Natural killer cell (primary cell): ENCODE data around the gene HTR4. TPM values are rescaled to one million over a fixed set of nuclear protein-coding genes. Genes with fewer than 3 reads are reported as not detected.

Experiments used
- ATAC-seq, 3 donors: fragments of 150-1000 bp in 2 of 3; fragments of 200-7000 bp in 1 of 3; cut with Tn5 transposase; 1 replicate in 1 of 3; 2 replicates in 2 of 3; pipeline ENCODE4 v1.10.0; 2021; ENCODE audit warnings: mild to moderate bottlenecking in 2 of 3, moderate library complexity in 2 of 3
- DNase-seq, 2 donors: peaks; one replicate each; pipeline versions ENCODE4 v3.0.0 to v3.0.0-alpha.2; 2013 to 2021; ENCODE audit warnings: mixed read lengths in 1 of 2
- H3K27ac ChIP-seq: one replicate; pipeline ENCODE4 v1.5.1; 2013; ENCODE audit warnings: mild to moderate bottlenecking, low read length
- H3K27me3 ChIP-seq: one replicate; pipeline ENCODE4 v1.6.1; 2013; ENCODE audit warnings: low read length; ENCODE audit not compliant: control insufficient read depth, insufficient read depth
- H3K36me3 ChIP-seq: one replicate; pipeline ENCODE4 v1.6.1; 2013; ENCODE audit warnings: low read length; ENCODE audit not compliant: control insufficient read depth, insufficient read depth
- H3K4me1 ChIP-seq: one replicate; pipeline ENCODE4 v1.6.1; 2013; ENCODE audit warnings: low read length; ENCODE audit not compliant: control insufficient read depth, insufficient read depth
- H3K4me3 ChIP-seq: one replicate; pipeline ENCODE4 v1.5.1; 2013; ENCODE audit warnings: low read length
- H3K9me3 ChIP-seq: one replicate; pipeline ENCODE4 v1.6.1; 2013; ENCODE audit warnings: low read length; ENCODE audit not compliant: control insufficient read depth, insufficient read depth
- H3K27ac Mint-ChIP-seq, 2 donors: one replicate each; pipeline ENCODE4 v1.8.0; 2022; ENCODE audit warnings: mild to moderate bottlenecking in 2 of 2, mixed read lengths in 2 of 2, moderate library complexity in 1 of 2
- H3K27me3 Mint-ChIP-seq, 2 donors: one replicate each; pipeline ENCODE4 v1.8.0; 2022; ENCODE audit warnings: low read depth in 2 of 2, mixed read lengths in 2 of 2
- H3K36me3 Mint-ChIP-seq: one replicate; pipeline ENCODE4 v1.8.0; 2022; ENCODE audit warnings: mixed read lengths
- H3K4me1 Mint-ChIP-seq, 2 donors: one replicate each; pipeline ENCODE4 v1.8.0; 2022; ENCODE audit warnings: mixed read lengths in 2 of 2
- H3K4me3 Mint-ChIP-seq: one replicate; pipeline ENCODE4 v1.8.0; 2022; ENCODE audit warnings: mild to moderate bottlenecking, moderate library complexity, mixed read lengths
- H3K9me3 Mint-ChIP-seq, 2 donors: one replicate each; pipeline ENCODE4 v1.8.0; 2022; ENCODE audit warnings: mixed read lengths in 2 of 2
- CTCF ChIP-seq: fragments of 200-600 bp; IDR thresholded peaks from one replicate; pipeline ENCODE4 v1.8.0; 2022; ENCODE audit warnings: antibody characterized with exemption
- WGBS: methylation state at CpG from one replicate; pipeline ENCODE4 v1.1.7; 2013; ENCODE audit warnings: missing lambda C conversion rate; ENCODE audit not compliant: insufficient coverage; 5-methylcytosine and 5-hydroxymethylcytosine counted together
- intact Hi-C: fragments of 100-400 bp; cut with micrococcal nuclease; formaldehyde crosslinking; loops from one replicate; pipeline ENCODE4 v1.14.2; 2022
- total RNA-seq, 4 donors: library from RNA; stranded (reverse); fragments of 120-200 nt in 1 of 4; gene quantifications; one replicate each; pipeline versions ENCODE4 v1.2.3 to v1.2.4, GENCODE V29; 2013 to 2022

The HTR4 gene
- total RNA-seq, 3 donors from 2014 or later (not counting 1 experiment from before 2014, with no cell fraction given), result not detected

- intact Hi-C loops, result no loop called here
- Histone ChIP-seq H3K27ac (no peak overlapping the region), H3K36me3 (no peaks in the 10 kb centered on the region), H3K9me3 (no peaks in the 10 kb centered on the region), H3K27me3 (no peaks in the 10 kb centered on the region), H3K4me1 (no peaks in the 10 kb centered on the region), H3K4me3 (no peak overlapping the region)
- H3K9me3 Mint-ChIP-seq, result peaks cover 0 to 4% of the 10 kb centered on the region in 2 donors
- H3K4me3 Mint-ChIP-seq, result no peak overlapping the region
- H3K27ac Mint-ChIP-seq, result no peak overlapping the region
- H3K27me3 Mint-ChIP-seq, result peaks cover 0 to 6% of the 10 kb centered on the region in 2 donors
- 3% methylated on average over 1 of the region's 1 CpG for WGBS
- H3K4me1 Mint-ChIP-seq, result no peaks in the 10 kb centered on the region
- TF ChIP-seq CTCF, result no peak
- ATAC-seq, result no peak
- no peak for DNase-seq
- H3K36me3 Mint-ChIP-seq, result no peaks in the 10 kb centered on the region
Measured at GRCh38 chr5:148511810-148512347, 142.4 kb downstream of the HTR4 start.

- Histone ChIP-seq H3K27ac (no peak overlapping the region), H3K27me3 (no peaks in the 10 kb centered on the region), H3K9me3 (no peaks in the 10 kb centered on the region), H3K4me3 (no peak overlapping the region), H3K36me3 (no peaks in the 10 kb centered on the region), H3K4me1 (no peaks in the 10 kb centered on the region)
- no peaks in the 10 kb centered on the region for H3K4me1 Mint-ChIP-seq
- H3K36me3 Mint-ChIP-seq, result no peaks in the 10 kb centered on the region
- intact Hi-C loops, result no loop called here
- no peaks in the 10 kb centered on the region for H3K9me3 Mint-ChIP-seq
- H3K27me3 Mint-ChIP-seq, result peaks cover 0 to 6% of the 10 kb centered on the region in 2 donors
- no peak overlapping the region for H3K4me3 Mint-ChIP-seq
- DNase-seq, result no peak
- H3K27ac Mint-ChIP-seq, result no peak overlapping the region
- no peak for TF ChIP-seq CTCF
- ATAC-seq, result no peak
- WGBS, result 68% methylated on average over 2 of the region's 2 CpGs
Measured at GRCh38 chr5:148509893-148510292, 144.4 kb downstream of the HTR4 start.

GRCh38 chr5:148507648-148508047 lies 146.7 kb downstream of the HTR4 start:
- Histone ChIP-seq H3K36me3 (no peaks in the 10 kb centered on the region), H3K4me1 (no peaks in the 10 kb centered on the region), H3K4me3 (no peak overlapping the region), H3K9me3 (no peaks in the 10 kb centered on the region), H3K27ac (no peak overlapping the region), H3K27me3 (no peaks in the 10 kb centered on the region)
- 90% methylated on average over 3 of the region's 3 CpGs for WGBS
- Mint-ChIP-seq H3K9me3 (no peaks in the 10 kb centered on the region), H3K4me3 (no peak overlapping the region), H3K4me1 (no peaks in the 10 kb centered on the region), H3K27ac (no peak overlapping the region), H3K27me3 (peaks cover 5 to 14% of the 10 kb centered on the region in 2 donors), H3K36me3 (no peaks in the 10 kb centered on the region)
- ATAC-seq (no peak), DNase-seq (no peak)
- intact Hi-C loops, result no loop called here
- TF ChIP-seq CTCF, result no peak

- H3K9me3 ChIP-seq, result no peaks in the 10 kb centered on the region
- Mint-ChIP-seq H3K27me3 (peaks cover 12 to 45% of the 10 kb centered on the region in 2 donors), H3K36me3 (no peaks in the 10 kb centered on the region), H3K27ac (no peak overlapping the region), H3K4me3 (no peak overlapping the region), H3K4me1 (no peaks in the 10 kb centered on the region), H3K9me3 (no peaks in the 10 kb centered on the region)
- WGBS, result no CpG with 5 or more reads among the region's 1 CpG
- no peak for TF ChIP-seq CTCF
- no peak overlapping the region for H3K4me3 ChIP-seq
- no peak for ATAC-seq
- no peak for DNase-seq
- H3K4me1 ChIP-seq, result no peaks in the 10 kb centered on the region
- H3K36me3 ChIP-seq, result no peaks in the 10 kb centered on the region
- H3K27ac ChIP-seq, result no peak overlapping the region
- intact Hi-C loops, result no loop called here
- H3K27me3 ChIP-seq, result no peaks in the 10 kb centered on the region
Measured at GRCh38 chr5:148499452-148499851, 154.9 kb downstream of the HTR4 start.
